ENCODE measurements around the gene KDM4B. TPM values are rescaled to one million over a fixed set of nuclear protein-coding genes. Genes with fewer than 3 reads are reported as not detected.

Gene KDM4B
- total RNA-seq, 1 donor from 2014 or later: 46.0 TPM

GRCh38 chr19:5128251-5128935 is 159.5 kb downstream of the KDM4B start:
- Histone ChIP-seq H3K27ac (peak overlapping the region; percentile 28 to 69), H3K27me3 (no peaks in the 10 kb centered on the region), H3K4me1 (peaks cover 5 to 31% of the 10 kb centered on the region in 2 donors), H3K4me3 (peak overlapping the region; percentile 20 to 33), H3K9me3 (no peaks in the 10 kb centered on the region), H3K36me3 (peaks cover 8 to 20% of the 10 kb centered on the region in 2 donors)
- intact Hi-C loops (cut with DNase I): loop anchor here (5.0 kb wide), 1 partner anchor 81 kb away; no protein-coding TSS in a partner anchor
- DNase-seq (ENCODE audit: low spot score in 2 of 2): peak in 1 of 2 donors; percentile 79
- no peak for TF ChIP-seq CTCF (IDR thresholded peaks at IDR 0.05)

- Histone ChIP-seq H3K4me3 (peak overlapping the region; percentile 20 to 33), H3K27me3 (no peaks in the 10 kb centered on the region), H3K36me3 (peaks cover 14 to 23% of the 10 kb centered on the region in 2 donors), H3K4me1 (peaks cover 5 to 31% of the 10 kb centered on the region in 2 donors), H3K27ac (peak overlapping the region; percentile 28 to 42), H3K9me3 (no peaks in the 10 kb centered on the region)
- no peak for TF ChIP-seq CTCF (IDR thresholded peaks at IDR 0.05)
- DNase-seq (ENCODE audit: low spot score in 2 of 2): no peak
- intact Hi-C loops (cut with DNase I): loop anchor here (5.0 kb wide), 1 partner anchor 82 kb away; no protein-coding TSS in a partner anchor
Measured at GRCh38 chr19:5128936-5129389, 160.1 kb downstream of the KDM4B start.

GRCh38 chr19:5129691-5130090 is 160.8 kb downstream of the KDM4B start:
- H3K9me3 ChIP-seq: no peaks in the 10 kb centered on the region
- DNase-seq (ENCODE audit: low spot score in 2 of 2): no peak
- intact Hi-C loops (cut with DNase I): loop anchor here (1.0 to 5.0 kb wide), 2 partner anchors 43 to 82 kb away; no protein-coding TSS in a partner anchor
- no peaks in the 10 kb centered on the region for H3K27me3 ChIP-seq
- peaks cover 21 to 31% of the 10 kb centered on the region in 2 donors for H3K36me3 ChIP-seq
- H3K4me3 ChIP-seq: no peak overlapping the region
- peaks cover 5 to 31% of the 10 kb centered on the region in 2 donors for H3K4me1 ChIP-seq
- TF ChIP-seq CTCF (IDR thresholded peaks at IDR 0.05): no peak
- H3K27ac ChIP-seq: no peak overlapping the region

GRCh38 chr19:5130371-5131030 is 161.6 kb downstream of the KDM4B start:
- Histone ChIP-seq H3K4me3 (no peak overlapping the region), H3K36me3 (peaks cover 29 to 39% of the 10 kb centered on the region in 2 donors), H3K9me3 (no peaks in the 10 kb centered on the region), H3K27me3 (no peaks in the 10 kb centered on the region), H3K27ac (no peak overlapping the region), H3K4me1 (peaks cover 5 to 27% of the 10 kb centered on the region in 2 donors)
- no peak for DNase-seq (ENCODE audit: low spot score in 2 of 2)
- intact Hi-C loops (cut with DNase I): loop anchor here (1.0 kb wide), 1 partner anchor 42 kb away; no protein-coding TSS in a partner anchor
- no peak for TF ChIP-seq CTCF (IDR thresholded peaks at IDR 0.05)

- intact Hi-C loops (cut with DNase I): no loop called here
- no peak for DNase-seq (ENCODE audit: low spot score in 2 of 2)
- no peaks in the 10 kb centered on the region for H3K9me3 ChIP-seq
- no peak overlapping the region for H3K27ac ChIP-seq
- H3K27me3 ChIP-seq: no peaks in the 10 kb centered on the region
- peaks cover 5 to 24% of the 10 kb centered on the region in 2 donors for H3K4me1 ChIP-seq
- no peak overlapping the region for H3K4me3 ChIP-seq
- TF ChIP-seq CTCF (IDR thresholded peaks at IDR 0.05): no peak
- peaks cover 35 to 44% of the 10 kb centered on the region in 2 donors for H3K36me3 ChIP-seq
Measured at GRCh38 chr19:5131031-5131505, 162.2 kb downstream of the KDM4B start.
